ENCODE measurements around the gene U2SURP.
"Not testable (repeated sequence)": the region's sequence is repeated elsewhere in the genome, so short reads cannot be mapped to it uniquely, and the experiment has no call there.

U2SURP gene

DNA sequence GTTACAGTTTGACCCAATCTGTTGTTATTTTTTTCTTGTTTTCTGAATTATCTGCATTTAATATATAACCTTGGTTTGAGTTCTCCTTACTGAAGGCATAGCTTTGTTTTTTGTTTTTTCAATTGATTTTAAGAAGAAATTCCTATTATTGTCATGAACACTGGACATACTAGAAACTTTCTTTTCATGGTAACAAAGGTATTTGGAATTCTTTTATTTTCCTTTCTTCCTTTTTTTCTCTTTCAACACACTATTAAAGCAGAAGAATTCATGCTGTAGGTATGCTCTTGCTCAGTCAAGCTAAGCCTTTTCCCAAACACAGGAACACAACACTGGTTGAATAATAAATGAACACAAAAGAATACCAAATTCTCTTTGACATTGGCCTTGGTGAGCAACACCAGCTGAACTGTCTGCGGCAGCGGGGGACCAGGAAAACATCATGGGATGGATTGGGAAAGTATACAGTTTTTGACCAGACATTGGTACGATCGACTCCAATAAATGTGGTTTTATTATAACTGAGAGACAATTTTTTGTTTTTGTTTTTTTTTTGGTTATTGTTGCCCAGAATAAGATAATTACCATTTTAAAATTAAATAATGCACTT is 23.1 kb downstream of the U2SURP start:
- DNase-seq: no peak

DNA sequence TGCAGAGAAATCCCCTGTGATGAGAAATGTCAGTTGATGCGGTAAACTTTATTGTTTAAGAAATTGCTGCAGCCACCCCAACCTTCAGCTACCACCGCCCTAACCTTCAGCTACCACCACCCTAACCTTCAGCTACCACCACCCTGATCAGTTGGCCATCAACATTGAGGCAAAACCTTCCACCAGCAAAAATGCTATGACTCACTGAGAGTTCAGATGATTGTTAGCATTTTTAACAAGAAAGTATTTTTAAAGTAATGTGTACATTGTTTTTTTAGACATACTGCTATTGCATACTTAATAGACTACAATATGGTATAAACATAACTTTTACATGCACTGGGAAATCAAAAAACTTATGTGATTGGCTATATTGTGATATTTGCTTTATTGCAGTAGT is 30.0 kb downstream of the U2SURP start:
- no peak for DNase-seq

DNA sequence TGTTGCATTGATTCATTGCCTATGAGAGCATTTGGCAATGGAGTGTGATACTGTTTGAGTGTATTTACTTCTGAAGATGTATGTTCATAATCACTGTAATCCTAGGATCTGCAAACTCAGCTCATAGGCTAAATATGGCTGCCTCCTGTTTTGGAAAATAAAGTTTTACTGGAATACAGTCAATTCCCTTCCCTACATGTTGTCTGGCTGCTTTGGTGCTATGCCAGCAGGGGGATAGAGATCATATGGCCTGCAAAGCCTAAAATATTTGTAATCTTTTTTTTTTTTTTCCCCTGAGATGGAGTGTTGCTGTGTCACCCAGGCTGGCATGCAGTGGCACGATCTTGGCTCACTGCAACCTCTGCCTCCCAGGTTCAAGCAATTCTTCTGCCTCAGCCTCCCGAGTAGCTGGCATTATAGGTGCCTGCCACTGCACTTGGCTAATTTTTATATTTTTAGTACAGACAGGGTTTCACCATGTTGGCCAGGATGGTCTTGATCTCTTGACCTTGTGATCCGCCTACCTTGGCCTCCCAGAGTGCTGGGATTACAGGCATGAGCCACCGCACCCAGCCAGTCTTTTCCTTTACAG is 30.5 kb downstream of the U2SURP start:
- not testable (repeated sequence) for DNase-seq

DNA sequence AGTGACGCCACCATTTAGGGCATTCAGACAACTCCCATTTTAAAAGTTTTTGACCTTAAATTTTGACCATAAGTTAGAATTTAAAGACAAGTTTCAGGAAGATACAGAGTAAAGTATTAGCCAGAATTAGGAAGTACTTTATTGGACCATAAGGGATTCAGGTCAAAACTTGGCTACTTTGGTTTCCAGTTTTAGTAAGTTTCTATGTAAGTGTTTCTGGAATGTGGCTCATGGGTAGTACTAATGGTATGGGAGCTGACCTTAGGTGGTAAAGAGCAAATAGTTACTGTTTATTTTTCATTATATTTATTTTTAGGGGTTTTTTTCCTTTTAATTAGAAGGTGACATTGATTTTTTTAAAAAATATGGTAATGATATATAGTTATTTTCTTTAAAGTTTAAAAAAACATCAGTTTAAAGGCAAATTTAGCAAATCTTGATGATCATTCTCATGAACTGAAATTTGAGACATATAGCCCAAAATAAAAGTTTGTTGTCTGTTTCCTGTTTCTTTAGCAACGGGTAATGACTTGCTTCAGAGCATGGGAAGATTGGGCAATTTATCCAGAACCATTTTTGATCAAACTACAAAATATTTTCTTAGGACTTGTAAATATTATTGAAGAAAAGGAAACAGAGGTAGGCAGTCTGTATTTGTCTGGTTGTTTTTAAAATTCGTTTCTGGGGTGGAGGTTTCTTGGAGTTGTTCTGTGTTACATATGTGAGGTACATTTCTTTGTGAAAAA is 34.3 kb downstream of the U2SURP start:
- DNase-seq: no peak

DNA sequence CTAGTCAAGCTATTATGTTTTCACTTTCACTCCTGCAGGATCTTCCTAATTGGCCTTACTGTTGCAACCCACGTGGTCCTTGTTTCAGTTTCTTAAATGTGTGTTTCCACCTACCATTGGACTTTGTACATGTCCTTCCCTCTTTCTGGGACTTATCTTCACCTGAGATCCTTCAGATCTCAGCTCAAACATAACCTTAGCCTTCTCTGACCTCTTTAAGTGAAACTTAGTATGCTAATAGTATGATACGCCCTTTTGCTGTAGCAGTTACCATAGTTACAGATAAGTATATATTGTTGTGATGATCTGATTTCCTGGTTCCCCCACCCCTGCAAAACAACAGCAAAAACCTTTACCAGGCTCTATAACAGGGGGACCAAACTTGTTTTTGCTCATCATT is 35.2 kb downstream of the U2SURP start:
- DNase-seq: no peak

DNA sequence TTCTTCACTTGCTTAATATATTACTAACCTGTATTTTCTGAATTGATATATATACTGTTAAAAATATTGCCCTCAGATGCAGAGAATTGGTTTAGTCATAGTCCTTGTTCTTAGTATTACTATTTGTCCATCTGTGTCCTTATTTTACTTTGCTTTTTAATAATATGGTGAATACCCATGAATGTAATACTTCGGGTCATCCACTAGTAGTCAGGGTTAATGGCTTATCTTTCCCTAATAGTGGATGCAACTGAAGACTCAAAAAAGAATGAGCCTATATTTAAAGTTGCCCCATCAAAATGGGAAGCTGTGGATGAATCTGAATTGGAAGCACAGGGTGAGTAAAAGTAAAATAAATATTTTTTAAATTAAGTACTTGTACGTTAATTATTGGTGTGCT is 36.5 kb downstream of the U2SURP start:
- DNase-seq: no peak

DNA sequence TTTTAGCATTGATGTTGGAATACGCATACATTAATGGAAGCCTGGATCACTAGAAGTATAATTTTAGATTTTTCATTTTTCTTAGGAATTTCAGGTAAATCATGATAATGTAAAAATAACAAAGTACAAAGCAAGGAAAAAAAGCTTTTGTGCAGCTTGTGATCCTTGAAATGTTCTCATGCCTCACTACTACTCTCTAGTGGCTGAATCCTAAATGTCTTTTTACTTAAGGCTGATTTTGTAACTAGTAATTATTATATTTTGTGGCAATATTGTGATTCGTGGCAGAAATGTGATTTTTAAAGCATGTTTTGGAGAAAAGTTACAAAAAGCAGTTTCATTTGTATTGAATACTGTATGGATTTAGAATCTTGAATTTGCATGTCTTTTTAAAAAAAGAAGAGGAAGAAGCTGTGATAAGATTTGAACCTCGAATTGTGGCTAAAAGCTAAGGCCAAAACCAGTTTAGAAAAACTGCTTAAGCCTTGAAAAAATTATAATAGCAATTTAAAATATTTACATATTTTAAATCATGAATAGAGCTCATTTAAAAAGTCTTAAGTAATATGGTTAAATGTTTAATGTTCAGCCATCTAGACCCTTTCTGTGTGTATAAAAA is 39.0 kb downstream of the U2SURP start:
- no peak for DNase-seq

DNA sequence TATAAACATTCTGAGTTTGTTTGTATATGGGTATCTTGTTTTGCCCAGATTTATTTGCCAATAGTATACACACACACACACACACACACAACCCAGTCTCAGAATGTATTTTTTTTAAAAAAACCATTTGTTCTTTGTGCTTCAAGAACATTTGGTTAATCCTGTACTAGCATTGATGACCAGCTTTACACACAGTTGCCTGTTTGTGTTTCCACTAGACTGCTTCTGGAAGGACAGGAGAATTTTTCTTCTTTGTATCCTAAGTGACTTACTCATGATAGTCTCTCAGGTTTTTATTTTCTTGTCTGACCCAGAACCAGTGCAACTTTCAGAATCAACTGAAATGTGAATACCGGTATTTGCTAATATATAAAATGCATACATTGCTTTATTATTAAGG is 40.5 kb downstream of the U2SURP start:
- DNase-seq: no peak

DNA sequence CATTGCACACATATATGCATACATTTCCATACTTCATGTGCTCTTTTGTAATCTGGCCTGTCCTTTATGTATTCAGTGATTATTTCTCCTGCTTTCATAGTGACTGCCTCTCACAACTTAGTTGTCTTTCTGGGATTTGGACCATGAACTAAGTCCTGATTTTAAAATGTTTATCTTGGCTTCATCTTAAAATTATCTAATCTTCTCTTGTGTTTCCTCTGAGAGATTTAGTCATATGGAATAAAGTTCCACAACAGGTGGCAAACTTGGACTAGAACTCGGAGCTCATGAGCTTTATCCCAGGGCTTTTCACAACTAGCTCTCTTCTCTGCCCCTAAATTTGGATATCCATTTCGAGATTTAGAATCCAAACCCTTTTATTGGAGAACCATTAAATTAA is 44.3 kb downstream of the U2SURP start:
- no peak for DNase-seq

DNA sequence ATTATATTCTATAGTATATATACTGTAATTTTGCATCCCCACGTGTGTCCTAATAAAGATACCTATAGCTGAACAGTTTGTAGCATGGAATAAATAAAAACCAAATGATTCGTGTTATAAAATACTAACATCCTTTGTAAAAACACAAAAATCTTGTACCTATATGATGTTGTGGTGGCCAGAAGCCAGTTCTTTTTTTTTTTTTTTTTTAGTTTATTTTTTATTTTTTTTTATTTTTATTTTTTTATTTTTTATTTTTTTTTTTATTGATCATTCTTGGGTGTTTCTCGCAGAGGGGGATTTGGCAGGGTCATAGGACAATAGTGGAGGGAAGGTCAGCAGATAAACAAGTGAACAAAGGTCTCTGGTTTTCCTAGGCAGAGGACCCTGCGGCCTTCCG is 44.7 kb downstream of the U2SURP start:
- not testable (repeated sequence) for DNase-seq

DNA sequence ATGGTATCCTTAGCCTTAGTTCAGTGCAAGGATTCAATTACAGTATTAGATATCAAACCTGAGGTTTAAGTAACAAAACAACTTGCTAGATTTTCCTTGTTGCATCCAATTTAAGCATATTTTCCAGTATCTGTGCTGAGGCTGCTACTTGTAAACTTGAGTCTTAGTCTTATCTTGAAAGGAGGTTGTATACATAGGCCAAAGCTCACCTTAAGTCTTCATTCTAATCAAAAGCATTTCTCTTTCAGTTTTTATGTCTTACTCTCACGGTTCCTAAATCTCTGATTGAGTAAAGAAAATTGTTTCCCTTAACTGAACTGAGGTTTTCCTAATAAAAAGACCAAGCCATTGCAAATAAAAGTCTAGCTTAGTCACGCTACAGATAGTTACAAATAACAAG is 52.6 kb downstream of the U2SURP start:
- no peak for DNase-seq

DNA sequence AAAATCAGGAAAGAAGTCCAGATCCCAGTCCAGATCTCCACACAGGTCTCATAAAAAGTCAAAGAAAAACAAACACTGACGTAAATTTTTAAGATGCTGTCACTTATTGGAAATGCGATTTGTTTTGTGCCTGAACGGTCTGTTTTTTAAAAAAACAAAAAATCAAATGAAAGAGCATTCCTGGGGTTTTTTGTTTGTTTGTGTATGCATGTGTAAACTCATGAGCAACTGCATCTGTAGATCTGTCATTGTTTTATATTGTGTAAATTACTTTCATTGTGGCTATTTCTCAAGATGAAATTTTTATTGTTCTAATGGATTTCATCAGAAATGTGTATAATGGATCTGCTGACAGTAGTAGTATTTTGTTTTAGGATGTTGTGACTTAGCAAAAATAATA is 55.0 kb downstream of the U2SURP start:
- no peak for DNase-seq

DNA sequence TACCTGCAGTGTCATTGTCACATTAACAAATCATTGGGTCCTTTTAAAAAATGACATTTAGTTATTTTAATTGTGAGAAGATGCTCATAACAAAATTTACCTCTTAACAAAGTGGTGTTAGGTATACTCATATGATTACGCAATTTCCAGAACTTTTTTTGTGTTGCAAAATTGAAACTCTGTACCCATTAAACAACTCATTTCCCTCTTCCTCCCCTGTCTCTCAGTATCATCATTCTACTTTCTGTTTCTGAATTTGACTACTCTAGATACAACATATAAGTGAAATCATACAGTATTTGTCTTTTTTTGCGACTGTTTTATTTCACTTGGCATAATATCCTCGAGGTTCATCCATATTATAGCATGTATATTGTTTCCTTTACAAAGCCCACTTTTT is 59.5 kb downstream of the U2SURP start:
- DNase-seq: no peak

DNA sequence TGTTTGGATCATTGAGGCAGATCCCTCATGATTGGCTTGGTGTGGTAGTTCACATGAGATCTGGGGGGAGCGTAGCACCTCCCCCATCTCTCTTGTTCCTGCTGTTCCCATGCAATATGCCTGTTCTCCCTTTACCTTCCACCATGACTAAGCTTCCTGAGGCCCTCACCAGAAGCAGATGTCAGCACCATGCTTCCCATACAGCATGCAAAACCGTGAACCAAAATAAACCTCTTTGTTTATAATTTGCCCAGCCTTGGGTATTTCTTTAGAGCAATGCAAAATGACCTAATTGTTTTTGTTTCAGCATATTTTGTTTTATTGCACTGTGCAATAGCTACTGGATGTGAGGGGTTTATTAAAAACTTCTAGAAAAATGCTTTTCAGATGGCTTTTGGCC is 61.6 kb downstream of the U2SURP start:
- no peak for DNase-seq

DNA sequence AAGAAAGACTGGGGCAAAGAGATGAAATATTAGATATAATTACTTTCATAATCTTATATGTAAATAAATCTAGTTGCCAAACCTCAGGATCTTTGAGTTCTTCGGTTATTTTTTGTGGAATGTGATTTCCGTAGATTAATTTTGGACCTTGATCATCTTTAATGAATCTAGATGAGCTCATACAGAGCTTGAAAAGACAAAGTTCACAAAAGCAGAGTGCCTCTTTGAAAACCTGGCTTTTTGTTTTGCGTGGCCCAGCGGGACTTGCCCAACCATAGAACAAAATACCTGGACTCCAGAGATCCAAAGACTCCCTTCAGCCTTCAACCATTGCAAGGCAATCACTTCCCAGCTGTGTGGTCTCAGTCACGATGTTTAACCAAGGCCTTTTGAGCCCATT is 63.4 kb downstream of the U2SURP start:
- DNase-seq: no peak

DNA sequence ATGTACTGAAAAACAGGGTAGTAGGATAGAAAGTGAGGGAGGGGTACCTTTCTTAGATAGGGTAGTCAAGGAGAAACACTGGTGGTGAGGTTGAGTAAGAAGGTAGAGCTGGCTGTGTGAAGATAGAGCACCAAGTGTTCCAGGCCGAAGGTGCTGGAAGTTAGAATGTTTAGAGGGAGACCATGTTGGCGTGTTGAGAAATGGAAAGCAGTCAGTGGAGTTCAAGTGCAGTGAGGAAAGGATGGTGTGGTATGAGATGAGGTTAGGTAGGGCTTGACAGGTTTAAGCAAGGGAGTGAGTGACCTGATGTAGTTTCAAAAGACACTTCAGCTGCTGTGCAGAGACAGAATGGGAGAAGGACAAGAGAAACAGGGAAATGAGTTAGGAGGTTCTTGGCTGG is 64.0 kb downstream of the U2SURP start:
- no peak for DNase-seq

DNA sequence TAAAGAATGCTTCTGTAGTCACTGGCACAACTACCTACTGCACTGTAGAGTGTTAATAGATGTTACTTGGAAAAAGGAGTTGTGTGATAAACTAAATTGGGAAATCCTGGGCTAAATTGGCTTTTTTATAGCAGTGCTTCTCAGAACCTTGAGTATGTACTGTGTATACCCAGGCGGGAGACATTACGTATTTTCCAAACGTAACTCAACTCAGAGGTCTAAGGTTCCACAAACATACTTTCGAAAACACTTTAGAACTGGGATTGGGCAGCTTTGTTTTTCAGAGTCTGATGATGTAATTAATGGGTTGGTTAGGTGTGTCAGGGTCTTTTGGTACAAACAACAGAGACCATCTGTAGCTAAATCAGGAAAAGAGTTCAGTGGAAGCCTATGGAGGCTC is 64.7 kb downstream of the U2SURP start:
- DNase-seq: no peak

DNA sequence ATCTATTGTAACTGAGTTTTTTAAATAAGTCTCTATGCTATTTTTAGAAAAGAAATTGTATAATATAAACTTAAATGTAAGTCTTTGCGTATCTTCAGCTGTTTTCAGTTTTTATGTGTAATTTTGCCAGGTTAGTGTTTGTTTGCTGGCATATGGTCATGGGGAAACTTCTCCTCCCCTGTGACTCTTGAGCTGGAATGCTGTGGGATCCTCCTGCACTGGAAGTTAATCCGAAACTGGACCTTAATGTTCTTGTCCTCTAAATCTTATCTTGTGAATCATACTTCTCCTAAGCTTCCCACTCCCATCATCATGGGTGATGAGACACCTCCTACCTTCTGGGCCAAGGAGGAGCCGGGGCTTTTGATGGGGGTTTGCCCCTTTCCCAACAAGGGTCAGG is 65.8 kb downstream of the U2SURP start:
- DNase-seq: no peak

DNA sequence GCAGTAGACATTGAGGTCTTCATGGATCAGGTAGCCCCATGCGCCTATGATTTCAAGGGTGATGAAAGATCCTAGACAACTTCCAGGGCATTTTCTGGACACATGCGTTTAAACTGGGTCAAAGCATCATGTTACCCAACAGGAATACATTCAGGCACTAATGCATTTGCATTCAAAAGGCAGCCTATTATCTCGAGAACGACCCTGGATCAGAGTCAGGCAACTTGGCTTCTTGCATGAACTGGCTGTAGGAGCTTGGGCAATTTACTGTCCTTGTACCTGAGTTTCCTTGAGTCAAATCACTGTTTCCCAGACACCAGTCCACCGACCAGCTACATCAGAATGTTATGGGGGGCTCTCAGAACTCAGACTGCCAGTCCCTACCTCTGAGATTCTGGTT is 66.7 kb downstream of the U2SURP start:
- DNase-seq: no peak

DNA sequence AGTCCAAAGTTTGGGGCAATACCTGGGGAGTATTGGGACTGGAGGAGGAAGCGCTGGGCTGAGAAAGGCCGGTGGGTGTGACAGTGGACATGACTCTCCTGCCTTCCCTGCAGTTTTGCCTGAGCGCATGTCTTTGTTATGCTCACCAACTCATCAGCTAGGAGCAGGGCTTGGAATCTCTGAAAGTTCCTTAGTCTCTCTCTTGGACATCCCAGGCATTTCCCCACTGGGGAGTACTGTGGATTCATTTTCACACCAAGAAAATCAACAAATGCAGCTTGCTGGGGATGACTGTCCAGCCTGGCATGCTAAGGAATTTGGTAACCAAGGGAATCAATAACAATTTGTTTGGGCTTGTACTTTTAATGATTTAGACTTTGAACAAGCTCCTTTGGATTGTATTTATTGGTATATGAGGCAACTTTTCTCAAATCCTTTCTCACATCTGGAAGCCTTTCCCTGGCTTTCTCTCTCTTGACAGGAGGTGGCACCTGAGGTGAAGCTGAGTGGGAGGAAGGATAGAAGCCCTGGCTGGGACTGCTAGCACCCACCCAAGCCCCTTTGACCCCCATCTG is 69.7 kb downstream of the U2SURP start:
- no peak for DNase-seq

DNA sequence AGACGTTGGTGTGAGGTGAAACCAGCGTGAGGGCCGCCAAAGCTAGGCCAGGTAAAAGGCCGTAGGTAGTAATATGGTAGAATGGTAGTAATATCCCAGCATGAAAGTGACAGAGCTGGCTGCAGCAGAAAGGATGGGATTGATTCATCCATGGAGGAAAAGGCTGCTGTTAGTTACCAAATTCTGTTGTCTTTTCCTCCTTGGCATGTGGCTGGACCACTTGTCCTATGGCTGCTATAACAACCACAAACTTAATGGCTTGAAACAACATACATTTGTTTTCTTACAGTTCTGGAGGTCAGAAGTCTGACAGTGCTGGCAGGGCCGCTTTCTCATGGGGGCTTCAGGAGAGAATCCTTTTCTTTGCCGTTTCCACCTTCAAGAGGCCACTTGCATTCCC is 70.4 kb downstream of the U2SURP start:
- DNase-seq: no peak

DNA sequence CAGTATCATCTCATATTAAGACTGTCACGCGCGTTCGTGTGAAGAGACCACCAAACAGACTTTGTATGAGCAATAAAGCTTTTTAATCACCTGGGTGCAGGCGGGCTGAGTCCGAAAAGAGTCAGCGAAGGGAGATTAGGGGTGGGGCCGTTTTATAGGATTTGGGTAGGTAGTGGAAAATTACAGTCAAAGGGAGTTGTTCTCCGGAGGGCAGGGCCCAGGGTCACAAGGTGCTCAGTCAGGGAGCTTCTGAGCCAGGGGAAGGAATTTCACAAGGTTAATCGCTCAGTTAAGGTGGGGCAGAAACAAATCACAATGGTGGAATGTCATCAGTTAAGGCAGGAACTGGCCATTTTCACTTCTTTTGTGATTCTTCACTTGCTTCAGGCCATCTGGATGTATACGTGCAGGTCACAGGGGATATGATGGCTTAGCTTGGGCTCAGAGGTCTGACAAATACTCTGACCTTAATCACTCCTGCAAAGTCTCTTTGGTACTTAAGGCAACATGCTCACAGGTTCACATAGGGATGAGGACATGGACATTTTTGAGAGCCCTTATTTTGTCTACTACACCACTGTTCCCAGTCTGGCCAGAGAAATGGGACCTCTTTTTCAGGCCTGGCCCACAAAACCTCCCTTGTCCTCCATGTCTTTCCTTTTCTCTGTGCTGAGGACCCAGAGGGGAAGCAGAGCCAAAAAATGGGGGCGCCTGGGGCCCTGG is 71.1 kb downstream of the U2SURP start:
- DNase-seq: not testable (repeated sequence)

DNA sequence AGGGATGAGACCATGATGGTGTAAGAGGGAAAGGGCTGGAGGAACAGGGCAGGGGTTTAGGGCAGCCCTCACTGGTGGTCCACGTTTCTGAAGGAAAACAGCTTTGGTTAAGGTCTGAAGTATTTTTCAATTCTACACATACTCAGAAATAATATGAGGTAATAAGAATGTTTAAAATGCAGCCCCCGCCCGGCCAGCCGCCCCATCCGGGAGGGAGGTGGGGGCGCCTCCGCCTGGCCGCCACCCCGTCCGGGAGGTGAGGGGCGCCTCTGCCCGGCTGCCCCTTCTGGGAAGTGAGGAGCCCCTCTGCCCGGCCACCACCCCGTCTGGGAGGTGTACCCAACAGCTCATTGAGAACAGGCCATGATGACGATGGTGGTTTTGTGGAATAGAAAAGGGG is 72.2 kb downstream of the U2SURP start:
- DNase-seq: not testable (repeated sequence)

Data from activated effector memory CD4-positive, alpha-beta T cell treated with Interleukin-2 at 50 U/mL for 16 hours (primary cell).